ENCODE data around the gene GMCL1. TPM values are rescaled to one million over a fixed set of nuclear protein-coding genes. Genes with fewer than 3 reads are reported as not detected.

The GMCL1 gene
- total and polyA plus RNA-seq, 2 of the 13 experiments (the other 11 are each of a cell fraction or from before 2014, with no cell fraction given): 18.7 to 24.0 TPM

GRCh38 chr2:69926849-69927515, 97.5 kb downstream of the GMCL1 start (continued):
- TF ChIP-seq ZBTB10 (CRISPR knock-in tag; IDR thresholded peaks at IDR 0.05; ENCODE audit: borderline replicate concordance) (no peak), SMAD9 (CRISPR knock-in tag; IDR thresholded peaks at IDR 0.05) (no peak), CHD2 (IDR thresholded peaks at IDR 0.05; ENCODE audit: low read depth, low read length) (no peak), ZNF160 (CRISPR knock-in tag; IDR thresholded peaks at IDR 0.05) (no peak), SMYD3 (CRISPR knock-in tag; IDR thresholded peaks at IDR 0.05) (no peak), THRA (CRISPR knock-in tag; IDR thresholded peaks at IDR 0.05; ENCODE audit: borderline replicate concordance) (peak; percentile 30; the same call in 1 of the 2 replicates), NKX3-1 (CRISPR knock-in tag; IDR thresholded peaks at IDR 0.05) (no peak), YEATS4 (CRISPR knock-in tag; IDR thresholded peaks at IDR 0.05; ENCODE audit: borderline replicate concordance) (no peak), ZHX2 (IDR thresholded peaks at IDR 0.05; ENCODE audit: low read depth) (no peak), ZHX2 (CRISPR knock-in tag; IDR thresholded peaks at IDR 0.05; ENCODE audit: borderline replicate concordance) (no peak), ZFP41 (CRISPR knock-in tag; IDR thresholded peaks at IDR 0.05; ENCODE audit: borderline replicate concordance) (no peak)
- TF ChIP-seq, protein P1, sequence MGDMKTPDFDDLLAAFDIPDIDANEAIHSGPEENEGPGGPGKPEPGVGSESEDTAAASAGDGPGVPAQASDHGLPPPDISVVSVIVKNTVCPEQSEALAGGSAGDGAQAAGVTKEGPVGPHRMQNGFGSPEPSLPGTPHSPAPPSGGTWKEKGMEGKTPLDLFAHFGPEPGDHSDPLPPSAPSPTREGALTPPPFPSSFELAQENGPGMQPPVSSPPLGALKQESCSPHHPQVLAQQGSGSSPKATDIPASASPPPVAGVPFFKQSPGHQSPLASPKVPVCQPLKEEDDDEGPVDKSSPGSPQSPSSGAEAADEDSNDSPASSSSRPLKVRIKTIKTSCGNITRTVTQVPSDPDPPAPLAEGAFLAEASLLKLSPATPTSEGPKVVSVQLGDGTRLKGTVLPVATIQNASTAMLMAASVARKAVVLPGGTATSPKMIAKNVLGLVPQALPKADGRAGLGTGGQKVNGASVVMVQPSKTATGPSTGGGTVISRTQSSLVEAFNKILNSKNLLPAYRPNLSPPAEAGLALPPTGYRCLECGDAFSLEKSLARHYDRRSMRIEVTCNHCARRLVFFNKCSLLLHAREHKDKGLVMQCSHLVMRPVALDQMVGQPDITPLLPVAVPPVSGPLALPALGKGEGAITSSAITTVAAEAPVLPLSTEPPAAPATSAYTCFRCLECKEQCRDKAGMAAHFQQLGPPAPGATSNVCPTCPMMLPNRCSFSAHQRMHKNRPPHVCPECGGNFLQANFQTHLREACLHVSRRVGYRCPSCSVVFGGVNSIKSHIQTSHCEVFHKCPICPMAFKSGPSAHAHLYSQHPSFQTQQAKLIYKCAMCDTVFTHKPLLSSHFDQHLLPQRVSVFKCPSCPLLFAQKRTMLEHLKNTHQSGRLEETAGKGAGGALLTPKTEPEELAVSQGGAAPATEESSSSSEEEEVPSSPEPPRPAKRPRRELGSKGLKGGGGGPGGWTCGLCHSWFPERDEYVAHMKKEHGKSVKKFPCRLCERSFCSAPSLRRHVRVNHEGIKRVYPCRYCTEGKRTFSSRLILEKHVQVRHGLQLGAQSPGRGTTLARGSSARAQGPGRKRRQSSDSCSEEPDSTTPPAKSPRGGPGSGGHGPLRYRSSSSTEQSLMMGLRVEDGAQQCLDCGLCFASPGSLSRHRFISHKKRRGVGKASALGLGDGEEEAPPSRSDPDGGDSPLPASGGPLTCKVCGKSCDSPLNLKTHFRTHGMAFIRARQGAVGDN (CRISPR knock-in tag; IDR thresholded peaks at IDR 0.05): no peak
- TF ChIP-seq, protein P2, sequence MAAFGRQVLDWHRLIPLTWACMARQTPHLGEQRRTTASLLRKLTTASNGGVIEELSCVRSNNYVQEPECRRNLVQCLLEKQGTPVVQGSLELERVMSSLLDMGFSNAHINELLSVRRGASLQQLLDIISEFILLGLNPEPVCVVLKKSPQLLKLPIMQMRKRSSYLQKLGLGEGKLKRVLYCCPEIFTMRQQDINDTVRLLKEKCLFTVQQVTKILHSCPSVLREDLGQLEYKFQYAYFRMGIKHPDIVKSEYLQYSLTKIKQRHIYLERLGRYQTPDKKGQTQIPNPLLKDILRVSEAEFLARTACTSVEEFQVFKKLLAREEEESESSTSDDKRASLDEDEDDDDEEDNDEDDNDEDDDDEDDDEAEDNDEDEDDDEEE (CRISPR knock-in tag; IDR thresholded peaks at IDR 0.05): no peak
